ENCODE results near the gene TMEM237. TPM values are rescaled to one million over a fixed set of nuclear protein-coding genes. Genes with fewer than 3 reads are reported as not detected.

TMEM237 gene
- total RNA-seq, 6 experiments from 2014 or later = 2.2 to 4.1 (median 2.6) TPM

GRCh38 chr2:201642579-201643215 is 606 bp downstream of the TMEM237 start:
- TF ChIP-seq, protein P1, sequence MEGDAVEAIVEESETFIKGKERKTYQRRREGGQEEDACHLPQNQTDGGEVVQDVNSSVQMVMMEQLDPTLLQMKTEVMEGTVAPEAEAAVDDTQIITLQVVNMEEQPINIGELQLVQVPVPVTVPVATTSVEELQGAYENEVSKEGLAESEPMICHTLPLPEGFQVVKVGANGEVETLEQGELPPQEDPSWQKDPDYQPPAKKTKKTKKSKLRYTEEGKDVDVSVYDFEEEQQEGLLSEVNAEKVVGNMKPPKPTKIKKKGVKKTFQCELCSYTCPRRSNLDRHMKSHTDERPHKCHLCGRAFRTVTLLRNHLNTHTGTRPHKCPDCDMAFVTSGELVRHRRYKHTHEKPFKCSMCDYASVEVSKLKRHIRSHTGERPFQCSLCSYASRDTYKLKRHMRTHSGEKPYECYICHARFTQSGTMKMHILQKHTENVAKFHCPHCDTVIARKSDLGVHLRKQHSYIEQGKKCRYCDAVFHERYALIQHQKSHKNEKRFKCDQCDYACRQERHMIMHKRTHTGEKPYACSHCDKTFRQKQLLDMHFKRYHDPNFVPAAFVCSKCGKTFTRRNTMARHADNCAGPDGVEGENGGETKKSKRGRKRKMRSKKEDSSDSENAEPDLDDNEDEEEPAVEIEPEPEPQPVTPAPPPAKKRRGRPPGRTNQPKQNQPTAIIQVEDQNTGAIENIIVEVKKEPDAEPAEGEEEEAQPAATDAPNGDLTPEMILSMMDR (IDR thresholded peaks at IDR 0.05) = peak in 1 of 4 donors; percentile 12
- peak; percentile 32 for TF ChIP-seq POLR2A (IDR thresholded peaks at IDR 0.05)
- Histone ChIP-seq H3K27ac (peak overlapping the region; percentile 71 to 80 (median 72)), H3K27me3 (no peaks in the 10 kb centered on the region), H3K36me3 (no peaks in the 10 kb centered on the region), H3K4me3 (peak overlapping the region; percentile 83 to 91 (median 86)), H3K9me3 (no peaks in the 10 kb centered on the region), H3K4me1 (no peaks in the 10 kb centered on the region)
- ATAC-seq (peak; percentile 95 to 97 (median 96)), DNase-seq (peak; percentile 82 to 85 (median 84))
- intact Hi-C loops (cut with DNase I) = no loop called here
- WGBS (ENCODE audit: insufficient coverage, low coverage, low lambda C conversion rate, missing lambda C conversion rate) = under 1% methylated on average over 20 of the region's 56 CpGs

- Histone ChIP-seq H3K9me3 (no peaks in the 10 kb centered on the region), H3K4me3 (peak overlapping the region; percentile 83 to 91 (median 86)), H3K4me1 (no peaks in the 10 kb centered on the region), H3K27ac (peak overlapping the region; percentile 71 to 80 (median 72)), H3K36me3 (no peaks in the 10 kb centered on the region), H3K27me3 (no peaks in the 10 kb centered on the region)
- TF ChIP-seq, protein P1 (IDR thresholded peaks at IDR 0.05) = no peak
- no peak for TF ChIP-seq POLR2A (IDR thresholded peaks at IDR 0.05)
- DNase-seq = no peak
- intact Hi-C loops (cut with DNase I) = no loop called here
- 3% methylated on average over 16 of the region's 16 CpGs for WGBS (ENCODE audit: insufficient coverage, low coverage, low lambda C conversion rate, missing lambda C conversion rate)
- peak; percentile 57 to 69 (median 62) for ATAC-seq
These were observed 1.2 kb downstream of the TMEM237 start for GRCh38 chr2:201642086-201642578.

DNA sequence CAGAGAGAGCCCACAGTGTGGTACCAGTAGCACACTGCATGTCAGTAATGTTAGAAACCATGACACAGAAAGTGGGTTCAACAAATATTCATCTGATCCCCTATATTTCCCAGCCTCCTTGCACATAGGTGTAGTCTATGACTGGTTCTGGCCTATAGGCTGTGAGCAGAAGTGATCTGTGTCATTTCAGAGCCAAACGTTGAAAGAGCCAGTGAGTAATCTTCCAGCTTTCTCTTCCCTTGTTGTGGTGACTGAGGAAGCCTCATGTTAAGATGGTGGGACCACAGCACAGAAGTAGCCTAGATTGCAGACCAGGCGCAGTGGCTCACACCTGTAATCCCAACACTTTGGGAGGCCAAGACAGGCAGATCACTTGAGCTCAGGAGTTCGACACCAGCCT is 4.1 kb downstream of the TMEM237 start:
- H3K9me3 ChIP-seq = no peaks in the 10 kb centered on the region
- intact Hi-C loops (cut with DNase I) = no loop called here
- no peaks in the 10 kb centered on the region for H3K4me1 ChIP-seq
- H3K27ac ChIP-seq = no peak overlapping the region
- no peaks in the 10 kb centered on the region for H3K36me3 ChIP-seq
- ATAC-seq (no peak), DNase-seq (no peak)
- no peak for TF ChIP-seq POLR2A (IDR thresholded peaks at IDR 0.05)
- TF ChIP-seq, protein P1 (IDR thresholded peaks at IDR 0.05) = no peak
- no peak overlapping the region for H3K4me3 ChIP-seq
- H3K27me3 ChIP-seq = no peaks in the 10 kb centered on the region
- WGBS (ENCODE audit: insufficient coverage, low coverage, low lambda C conversion rate, missing lambda C conversion rate) = 80% methylated on average over 2 of the region's 3 CpGs

GRCh38 chr2:201638326-201638725 is 5.0 kb downstream of the TMEM237 start:
- intact Hi-C loops (cut with DNase I) = no loop called here
- 74% methylated on average over 4 of the region's 4 CpGs for WGBS (ENCODE audit: insufficient coverage, low coverage, low lambda C conversion rate, missing lambda C conversion rate)
- no peaks in the 10 kb centered on the region for H3K9me3 ChIP-seq
- H3K27ac ChIP-seq = no peak overlapping the region
- no peaks in the 10 kb centered on the region for H3K36me3 ChIP-seq
- DNase-seq (no peak), ATAC-seq (no peak)
- no peak overlapping the region for H3K4me3 ChIP-seq
- H3K4me1 ChIP-seq = no peaks in the 10 kb centered on the region
- H3K27me3 ChIP-seq = no peaks in the 10 kb centered on the region
- no peak for TF ChIP-seq POLR2A (IDR thresholded peaks at IDR 0.05)
- TF ChIP-seq, protein P1 (IDR thresholded peaks at IDR 0.05) = no peak

Data from right lobe of liver (tissue), 6 donors.